ENCODE results near the gene TRAPPC10. TPM values are rescaled to one million over a fixed set of nuclear protein-coding genes. Genes with fewer than 3 reads are reported as not detected.

Gene TRAPPC10
- total RNA-seq, 1 experiment from 2014 or later, result 32.9 TPM

DNA sequence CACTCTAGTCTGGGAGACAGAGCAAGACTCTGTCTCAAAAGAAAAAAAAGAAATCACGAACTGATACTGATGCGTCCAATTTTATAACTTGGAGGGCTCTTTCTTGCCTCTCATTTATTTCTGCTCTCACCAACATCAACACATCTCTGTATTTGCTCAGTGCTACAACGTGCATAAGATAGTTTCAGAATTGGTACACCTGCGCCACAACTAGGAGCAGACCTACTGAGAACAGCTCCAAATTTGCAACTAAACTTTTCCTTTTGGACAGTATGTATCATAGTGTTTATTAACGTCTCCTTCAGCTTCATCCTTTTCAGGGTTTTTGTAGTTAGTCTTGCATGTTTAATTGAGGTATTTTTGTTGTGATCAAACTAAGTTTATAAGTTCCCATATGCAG is 27.7 kb downstream of the TRAPPC10 start:
- Mint-ChIP-seq H3K36me3 (ENCODE audit: insufficient read depth in 1 of 3, low read depth in 3 of 3) (peaks cover 8 to 38% (median 26%) of the 10 kb centered on the region in 3 experiments), H3K4me1 (0 out of 4 replicates have a peak, but pooled peaks cover 0 to 2% of the 10 kb centered on the region in 2 experiments), H3K27ac (no peak overlapping the region), H3K27me3 (ENCODE audit: low read depth) (no peaks in the 10 kb centered on the region), H3K4me3 (no peak overlapping the region), H3K9me3 (no peaks in the 10 kb centered on the region)
- H4K8ac ChIP-seq (replicated peaks; ENCODE audit: insufficient read length, low read depth, low read length), result no peak overlapping the region
- H3K27ac ChIP-seq (ENCODE audit: insufficient read length, low read depth, low read length), result no peak overlapping the region
- H3K9ac ChIP-seq (ENCODE audit: extremely low read depth, insufficient read length, low read length), result no peak overlapping the region
- no peaks in the 10 kb centered on the region for H3K23me2 ChIP-seq (ENCODE audit: insufficient read length, low read depth, low read length, poor library complexity, severe bottlenecking)
- no peak overlapping the region for H4K5ac ChIP-seq (ENCODE audit: insufficient read length, low read depth, low read length)
- H3T11ph ChIP-seq (ENCODE audit: low read length), result no peak overlapping the region
- H3K4ac ChIP-seq (ENCODE audit: low read depth, low read length), result no peak overlapping the region
- no peak overlapping the region for H3K18ac ChIP-seq (ENCODE audit: insufficient read length, low read depth, low read length)
- no CpG with 5 or more reads among the region's 5 CpGs for WGBS (ENCODE audit: extremely low coverage, insufficient read length, low lambda C conversion rate)
- H3K23ac ChIP-seq (ENCODE audit: insufficient read length, low read depth, low read length), result no peak overlapping the region
- no peak overlapping the region for H2BK5ac ChIP-seq (ENCODE audit: insufficient read length, low read length)
- no peak overlapping the region for H2AFZ ChIP-seq (ENCODE audit: low read length)
- TF ChIP-seq, protein P1, sequence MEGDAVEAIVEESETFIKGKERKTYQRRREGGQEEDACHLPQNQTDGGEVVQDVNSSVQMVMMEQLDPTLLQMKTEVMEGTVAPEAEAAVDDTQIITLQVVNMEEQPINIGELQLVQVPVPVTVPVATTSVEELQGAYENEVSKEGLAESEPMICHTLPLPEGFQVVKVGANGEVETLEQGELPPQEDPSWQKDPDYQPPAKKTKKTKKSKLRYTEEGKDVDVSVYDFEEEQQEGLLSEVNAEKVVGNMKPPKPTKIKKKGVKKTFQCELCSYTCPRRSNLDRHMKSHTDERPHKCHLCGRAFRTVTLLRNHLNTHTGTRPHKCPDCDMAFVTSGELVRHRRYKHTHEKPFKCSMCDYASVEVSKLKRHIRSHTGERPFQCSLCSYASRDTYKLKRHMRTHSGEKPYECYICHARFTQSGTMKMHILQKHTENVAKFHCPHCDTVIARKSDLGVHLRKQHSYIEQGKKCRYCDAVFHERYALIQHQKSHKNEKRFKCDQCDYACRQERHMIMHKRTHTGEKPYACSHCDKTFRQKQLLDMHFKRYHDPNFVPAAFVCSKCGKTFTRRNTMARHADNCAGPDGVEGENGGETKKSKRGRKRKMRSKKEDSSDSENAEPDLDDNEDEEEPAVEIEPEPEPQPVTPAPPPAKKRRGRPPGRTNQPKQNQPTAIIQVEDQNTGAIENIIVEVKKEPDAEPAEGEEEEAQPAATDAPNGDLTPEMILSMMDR (conservative IDR thresholded peaks at IDR 0.05), result no peak
- H2BK20ac ChIP-seq (ENCODE audit: low read depth, low read length, poor library complexity, severe bottlenecking), result no peak overlapping the region
- no peak overlapping the region for H4K91ac ChIP-seq (ENCODE audit: insufficient read length, low read depth, low read length)
- no peaks in the 10 kb centered on the region for H3K9me3 ChIP-seq (ENCODE audit: control insufficient read depth, low read depth, low read length)
- no peak for DNase-seq
- no peaks in the 10 kb centered on the region; the same call in 1 of the 2 replicates for H3K79me2 ChIP-seq (ENCODE audit: insufficient read depth, low read length)
- no peaks in the 10 kb centered on the region for H4K20me1 ChIP-seq (ENCODE audit: control insufficient read depth, insufficient read depth, insufficient read length)
- no peaks in the 10 kb centered on the region for H3K79me1 ChIP-seq (ENCODE audit: insufficient read depth, low read depth, low read length, poor library complexity, severe bottlenecking)
- no peak overlapping the region for H2BK120ac ChIP-seq (ENCODE audit: low read depth, low read length, poor library complexity, severe bottlenecking)
- H2AK5ac ChIP-seq (ENCODE audit: insufficient read length, low read length), result no peak overlapping the region
- H3K56ac ChIP-seq (ENCODE audit: insufficient read length, low read depth, low read length), result no peak overlapping the region
- H2BK15ac ChIP-seq (ENCODE audit: low read depth, low read length), result no peak overlapping the region
- no peak overlapping the region for H3K4me2 ChIP-seq (ENCODE audit: insufficient read depth, insufficient read length, low read length)
- H3K14ac ChIP-seq (ENCODE audit: insufficient read depth, low read length), result no peak overlapping the region
- no peak overlapping the region for H2BK12ac ChIP-seq (ENCODE audit: insufficient read length, low read depth, low read length)
- H3K4me1 ChIP-seq (ENCODE audit: insufficient read depth, low read length), result no peaks in the 10 kb centered on the region
- no peaks in the 10 kb centered on the region for H3K27me3 ChIP-seq (ENCODE audit: insufficient read depth, low read length)

All from H9 (cell line).